ENCODE results near the gene DIAPH1. TPM values are rescaled to one million over a fixed set of nuclear protein-coding genes. Genes with fewer than 3 reads are reported as not detected.

Gene DIAPH1
- total and polyA plus RNA-seq, 4 donors, result 51.5 to 74.7 (median 70.9) TPM

DNA sequence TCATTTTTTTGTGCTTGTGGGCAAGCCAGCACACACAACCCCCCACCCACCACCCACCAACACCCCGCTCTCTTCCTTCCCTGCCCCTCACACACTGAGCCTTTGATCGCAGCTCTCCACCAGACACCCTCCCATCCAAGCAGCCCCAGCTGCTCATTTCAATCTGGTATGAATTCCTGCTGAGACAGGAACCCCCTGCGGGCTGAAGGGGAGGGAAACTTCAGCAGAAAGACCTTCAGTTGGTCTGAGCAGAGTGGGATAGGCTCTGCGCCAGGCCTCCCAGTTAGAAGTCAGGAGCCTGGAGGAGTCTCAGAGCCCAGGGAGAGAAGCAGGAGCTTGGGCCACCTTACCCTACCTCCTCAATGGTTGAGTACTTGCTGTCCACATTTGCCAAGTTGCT is 122.8 kb downstream of the DIAPH1 start:
- Histone ChIP-seq H3K4me1 (ENCODE audit: control insufficient read depth in 4 of 4, insufficient read depth in 4 of 4, low read length in 3 of 4) (peaks cover 0 to 9% (median 4%) of the 10 kb centered on the region in 4 donors), H3K9ac (ENCODE audit: low read depth in 1 of 2, low read length in 2 of 2) (no peak overlapping the region), H3K9me3 (ENCODE audit: control insufficient read depth in 4 of 4, low read length in 3 of 4) (peaks cover 0 to 2% (median 0%) of the 10 kb centered on the region in 4 donors), H3K27me3 (ENCODE audit: control insufficient read depth in 4 of 4, insufficient read depth in 4 of 4, low read length in 3 of 4) (no peaks in the 10 kb centered on the region), H3K36me3 (ENCODE audit: control insufficient read depth in 4 of 4, insufficient read depth in 3 of 4, low read depth in 1 of 4, low read length in 3 of 4) (no peaks in the 10 kb centered on the region), H3K27ac (ENCODE audit: low read depth in 1 of 2, low read length in 2 of 2) (no peak overlapping the region), H3K4me3 (ENCODE audit: low read depth in 1 of 3, low read length in 3 of 3) (no peak overlapping the region)
- 84% methylated on average over 4 of the region's 4 CpGs for WGBS
- no peak for DNase-seq (ENCODE audit: low spot score)
- no peak for TF ChIP-seq EGR1 (IDR thresholded peaks at IDR 0.05; ENCODE audit: low read depth in 2 of 2)

DNA sequence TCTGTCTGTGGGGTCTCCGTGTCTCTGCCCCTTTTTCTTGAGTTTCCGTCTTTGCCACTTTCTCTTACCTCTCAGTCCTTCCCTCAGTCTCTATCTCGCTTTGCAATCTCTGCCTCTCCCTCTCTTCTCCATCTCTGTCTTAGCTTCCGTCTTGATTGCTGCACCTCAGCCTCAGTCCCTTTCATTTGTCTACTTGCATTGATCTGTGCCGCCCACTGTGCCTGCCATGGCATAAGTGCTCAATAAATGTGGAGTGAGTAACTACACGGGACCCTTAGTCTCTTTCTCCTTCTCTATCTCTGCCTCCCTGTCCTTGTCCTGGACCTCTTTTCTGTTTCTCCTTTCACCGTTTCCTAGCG is 123.4 kb downstream of the DIAPH1 start:
- TF ChIP-seq, protein P1, sequence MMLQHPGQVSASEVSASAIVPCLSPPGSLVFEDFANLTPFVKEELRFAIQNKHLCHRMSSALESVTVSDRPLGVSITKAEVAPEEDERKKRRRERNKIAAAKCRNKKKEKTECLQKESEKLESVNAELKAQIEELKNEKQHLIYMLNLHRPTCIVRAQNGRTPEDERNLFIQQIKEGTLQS (IDR thresholded peaks at IDR 0.05), result no peak
- TF ChIP-seq, protein P2, sequence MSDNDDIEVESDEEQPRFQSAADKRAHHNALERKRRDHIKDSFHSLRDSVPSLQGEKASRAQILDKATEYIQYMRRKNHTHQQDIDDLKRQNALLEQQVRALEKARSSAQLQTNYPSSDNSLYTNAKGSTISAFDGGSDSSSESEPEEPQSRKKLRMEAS (IDR thresholded peaks at IDR 0.05), result no peak
- TF ChIP-seq NR2F2 (IDR thresholded peaks at IDR 0.05), result no peak
- 82% methylated on average over 8 of the region's 8 CpGs for WGBS
- Histone ChIP-seq H3K27ac (ENCODE audit: low read depth in 1 of 2, low read length in 2 of 2) (no peak overlapping the region), H3K9ac (ENCODE audit: low read depth in 1 of 2, low read length in 2 of 2) (no peak overlapping the region), H3K4me3 (ENCODE audit: low read depth in 1 of 3, low read length in 3 of 3) (no peak overlapping the region), H3K36me3 (ENCODE audit: control insufficient read depth in 4 of 4, insufficient read depth in 3 of 4, low read depth in 1 of 4, low read length in 3 of 4) (no peaks in the 10 kb centered on the region), H3K9me3 (ENCODE audit: control insufficient read depth in 4 of 4, low read length in 3 of 4) (peaks cover 0 to 2% (median 0%) of the 10 kb centered on the region in 4 donors), H3K27me3 (ENCODE audit: control insufficient read depth in 4 of 4, insufficient read depth in 4 of 4, low read length in 3 of 4) (no peaks in the 10 kb centered on the region), H3K4me1 (ENCODE audit: control insufficient read depth in 4 of 4, insufficient read depth in 4 of 4, low read length in 3 of 4) (peaks cover 0 to 9% (median 4%) of the 10 kb centered on the region in 4 donors)
- DNase-seq (ENCODE audit: low spot score), result no peak

DNA sequence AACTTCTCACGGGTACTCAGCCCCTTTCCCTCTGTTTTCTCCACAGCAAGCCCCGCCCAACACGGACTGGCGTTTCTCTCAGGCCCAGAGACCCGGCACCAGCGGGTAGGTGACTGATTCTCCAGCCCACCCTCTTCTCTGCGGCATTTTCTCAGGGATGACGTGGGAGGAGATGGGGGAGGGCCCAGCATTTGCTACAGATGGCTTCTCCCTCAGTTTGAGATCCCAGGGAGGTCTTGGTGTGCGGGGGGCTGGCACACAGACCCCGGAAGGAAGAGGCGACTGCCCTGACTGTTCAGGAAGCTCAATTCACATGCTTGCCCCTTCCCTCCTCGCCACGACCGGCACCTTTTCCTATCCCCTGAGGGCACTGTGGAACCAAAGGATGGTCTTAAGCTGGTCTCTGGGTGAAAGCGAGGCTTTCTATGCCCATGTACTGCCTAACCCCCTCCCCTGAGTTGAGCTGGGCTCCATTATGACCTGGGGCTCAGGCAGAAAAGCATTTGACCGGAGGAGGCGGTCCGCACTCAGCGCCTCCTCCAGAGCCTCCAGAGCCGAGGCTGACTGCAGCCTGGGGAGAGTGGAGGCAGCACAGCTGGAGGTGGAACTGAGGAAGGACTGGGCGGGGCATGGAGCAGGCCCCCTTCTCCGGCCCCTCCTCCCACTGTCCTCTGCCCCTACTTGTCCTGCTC is 123.9 kb downstream of the DIAPH1 start:
- Histone ChIP-seq H3K9ac (ENCODE audit: low read depth in 1 of 2, low read length in 2 of 2) (no peak overlapping the region), H3K27me3 (ENCODE audit: control insufficient read depth in 4 of 4, insufficient read depth in 4 of 4, low read length in 3 of 4) (no peaks in the 10 kb centered on the region), H3K4me1 (ENCODE audit: control insufficient read depth in 4 of 4, insufficient read depth in 4 of 4, low read length in 3 of 4) (peaks cover 0 to 9% (median 4%) of the 10 kb centered on the region in 4 donors), H3K27ac (ENCODE audit: low read depth in 1 of 2, low read length in 2 of 2) (no peak overlapping the region), H3K36me3 (ENCODE audit: control insufficient read depth in 4 of 4, insufficient read depth in 3 of 4, low read depth in 1 of 4, low read length in 3 of 4) (no peaks in the 10 kb centered on the region), H3K9me3 (ENCODE audit: control insufficient read depth in 4 of 4, low read length in 3 of 4) (peaks cover 0 to 2% (median 0%) of the 10 kb centered on the region in 4 donors), H3K4me3 (ENCODE audit: low read depth in 1 of 3, low read length in 3 of 3) (no peak overlapping the region)
- DNase-seq (ENCODE audit: low spot score), result no peak
- 63% methylated on average over 22 of the region's 22 CpGs for WGBS
- no peak for TF ChIP-seq HNF4A (conservative IDR thresholded peaks at IDR 0.05)
- no peak for TF ChIP-seq FOXA1 (IDR thresholded peaks at IDR 0.05)
- TF ChIP-seq, protein P3, sequence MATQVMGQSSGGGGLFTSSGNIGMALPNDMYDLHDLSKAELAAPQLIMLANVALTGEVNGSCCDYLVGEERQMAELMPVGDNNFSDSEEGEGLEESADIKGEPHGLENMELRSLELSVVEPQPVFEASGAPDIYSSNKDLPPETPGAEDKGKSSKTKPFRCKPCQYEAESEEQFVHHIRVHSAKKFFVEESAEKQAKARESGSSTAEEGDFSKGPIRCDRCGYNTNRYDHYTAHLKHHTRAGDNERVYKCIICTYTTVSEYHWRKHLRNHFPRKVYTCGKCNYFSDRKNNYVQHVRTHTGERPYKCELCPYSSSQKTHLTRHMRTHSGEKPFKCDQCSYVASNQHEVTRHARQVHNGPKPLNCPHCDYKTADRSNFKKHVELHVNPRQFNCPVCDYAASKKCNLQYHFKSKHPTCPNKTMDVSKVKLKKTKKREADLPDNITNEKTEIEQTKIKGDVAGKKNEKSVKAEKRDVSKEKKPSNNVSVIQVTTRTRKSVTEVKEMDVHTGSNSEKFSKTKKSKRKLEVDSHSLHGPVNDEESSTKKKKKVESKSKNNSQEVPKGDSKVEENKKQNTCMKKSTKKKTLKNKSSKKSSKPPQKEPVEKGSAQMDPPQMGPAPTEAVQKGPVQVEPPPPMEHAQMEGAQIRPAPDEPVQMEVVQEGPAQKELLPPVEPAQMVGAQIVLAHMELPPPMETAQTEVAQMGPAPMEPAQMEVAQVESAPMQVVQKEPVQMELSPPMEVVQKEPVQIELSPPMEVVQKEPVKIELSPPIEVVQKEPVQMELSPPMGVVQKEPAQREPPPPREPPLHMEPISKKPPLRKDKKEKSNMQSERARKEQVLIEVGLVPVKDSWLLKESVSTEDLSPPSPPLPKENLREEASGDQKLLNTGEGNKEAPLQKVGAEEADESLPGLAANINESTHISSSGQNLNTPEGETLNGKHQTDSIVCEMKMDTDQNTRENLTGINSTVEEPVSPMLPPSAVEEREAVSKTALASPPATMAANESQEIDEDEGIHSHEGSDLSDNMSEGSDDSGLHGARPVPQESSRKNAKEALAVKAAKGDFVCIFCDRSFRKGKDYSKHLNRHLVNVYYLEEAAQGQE (IDR thresholded peaks at IDR 0.05), result no peak
- no peak for TF ChIP-seq TAF1 (conservative IDR thresholded peaks at IDR 0.05)
- TF ChIP-seq, protein P1 (IDR thresholded peaks at IDR 0.05), result no peak
- TF ChIP-seq FOXA2 (IDR thresholded peaks at IDR 0.05), result no peak
- no peak for TF ChIP-seq RAD21 (IDR thresholded peaks at IDR 0.05)
- no peak for TF ChIP-seq SP1 (IDR thresholded peaks at IDR 0.05)
- TF ChIP-seq, protein P4, sequence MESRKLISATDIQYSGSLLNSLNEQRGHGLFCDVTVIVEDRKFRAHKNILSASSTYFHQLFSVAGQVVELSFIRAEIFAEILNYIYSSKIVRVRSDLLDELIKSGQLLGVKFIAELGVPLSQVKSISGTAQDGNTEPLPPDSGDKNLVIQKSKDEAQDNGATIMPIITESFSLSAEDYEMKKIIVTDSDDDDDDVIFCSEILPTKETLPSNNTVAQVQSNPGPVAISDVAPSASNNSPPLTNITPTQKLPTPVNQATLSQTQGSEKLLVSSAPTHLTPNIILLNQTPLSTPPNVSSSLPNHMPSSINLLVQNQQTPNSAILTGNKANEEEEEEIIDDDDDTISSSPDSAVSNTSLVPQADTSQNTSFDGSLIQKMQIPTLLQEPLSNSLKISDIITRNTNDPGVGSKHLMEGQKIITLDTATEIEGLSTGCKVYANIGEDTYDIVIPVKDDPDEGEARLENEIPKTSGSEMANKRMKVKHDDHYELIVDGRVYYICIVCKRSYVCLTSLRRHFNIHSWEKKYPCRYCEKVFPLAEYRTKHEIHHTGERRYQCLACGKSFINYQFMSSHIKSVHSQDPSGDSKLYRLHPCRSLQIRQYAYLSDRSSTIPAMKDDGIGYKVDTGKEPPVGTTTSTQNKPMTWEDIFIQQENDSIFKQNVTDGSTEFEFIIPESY (IDR thresholded peaks at IDR 0.05), result no peak
- TF ChIP-seq RXRA (IDR thresholded peaks at IDR 0.05), result no peak
- TF ChIP-seq, protein P5, sequence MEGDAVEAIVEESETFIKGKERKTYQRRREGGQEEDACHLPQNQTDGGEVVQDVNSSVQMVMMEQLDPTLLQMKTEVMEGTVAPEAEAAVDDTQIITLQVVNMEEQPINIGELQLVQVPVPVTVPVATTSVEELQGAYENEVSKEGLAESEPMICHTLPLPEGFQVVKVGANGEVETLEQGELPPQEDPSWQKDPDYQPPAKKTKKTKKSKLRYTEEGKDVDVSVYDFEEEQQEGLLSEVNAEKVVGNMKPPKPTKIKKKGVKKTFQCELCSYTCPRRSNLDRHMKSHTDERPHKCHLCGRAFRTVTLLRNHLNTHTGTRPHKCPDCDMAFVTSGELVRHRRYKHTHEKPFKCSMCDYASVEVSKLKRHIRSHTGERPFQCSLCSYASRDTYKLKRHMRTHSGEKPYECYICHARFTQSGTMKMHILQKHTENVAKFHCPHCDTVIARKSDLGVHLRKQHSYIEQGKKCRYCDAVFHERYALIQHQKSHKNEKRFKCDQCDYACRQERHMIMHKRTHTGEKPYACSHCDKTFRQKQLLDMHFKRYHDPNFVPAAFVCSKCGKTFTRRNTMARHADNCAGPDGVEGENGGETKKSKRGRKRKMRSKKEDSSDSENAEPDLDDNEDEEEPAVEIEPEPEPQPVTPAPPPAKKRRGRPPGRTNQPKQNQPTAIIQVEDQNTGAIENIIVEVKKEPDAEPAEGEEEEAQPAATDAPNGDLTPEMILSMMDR (IDR thresholded peaks at IDR 0.05; ENCODE audit: low read depth, low read length, missing input control), result no peak
- TF ChIP-seq GABPA (IDR thresholded peaks at IDR 0.05 in 1 of 2, conservative IDR thresholded peaks at IDR 0.05 in 1 of 2), result no peak
- TF ChIP-seq, protein P2 (IDR thresholded peaks at IDR 0.05), result no peak
- no peak for TF ChIP-seq YY1 (IDR thresholded peaks at IDR 0.05)
- TF ChIP-seq HNF4G (IDR thresholded peaks at IDR 0.05), result no peak
- no peak for TF ChIP-seq JUND (IDR thresholded peaks at IDR 0.05)

All from liver (tissue), 9 donors.